Sigmoid colon (tissue), 3 donors: ENCODE data around the gene ENPP1.

Experiments
- CTCF ChIP-seq, 4 experiments: fragments of 450-650 bp in 3 of 4; fragments of 200-600 bp in 1 of 4; IDR thresholded peaks; one replicate each; pipeline ENCODE4 v1.5.1; 2016 to 2019; ENCODE audit warnings: antibody characterized with exemption in 4 of 4, mild to moderate bottlenecking in 3 of 4, moderate library complexity in 2 of 4
- POLR2A ChIP-seq, 2 donors: fragments of 450-650 bp; IDR thresholded peaks; one replicate each; pipeline ENCODE4 v1.6.1; 2016; ENCODE audit warnings: antibody characterized with exemption in 2 of 2, mild to moderate bottlenecking in 2 of 2, moderate library complexity in 2 of 2

GRCh38 chr6:131918650-131919355 lies 111.0 kb downstream of the ENPP1 start:
- TF ChIP-seq POLR2A (IDR thresholded peaks at IDR 0.05) (no peak), CTCF (IDR thresholded peaks at IDR 0.05) (no peak)
